GM13977 (cell line): ENCODE measurements around the gene ACD.

Experiments
- DNase-seq: peaks from one replicate; pipeline ENCODE4 v3.0.0; 2012; ENCODE audit warnings: low spot score
- CTCF ChIP-seq: IDR thresholded peaks from 2 replicates; pipeline ENCODE4 v1.5.1; 2012; ENCODE audit warnings: mild to moderate bottlenecking, control low read depth; ENCODE audit not compliant: insufficient read depth; ENCODE audit errors: extremely low read depth, missing control alignments
- in situ Hi-C: fragments of 300-500 bp; cut with MboI; formaldehyde crosslinking; loops from one replicate; pipeline ENCODE4 v1.12.0; 2022; ENCODE audit warnings: low sequenced_read_pairs, low pct_unique_long_range_greater_than_20kb, mixed read lengths, inconsistent platforms; ENCODE audit not compliant: unreplicated experiment

ACD gene

GRCh38 chr16:67659675-67660563, at the start of gene ACD:
Gene ACD (minus strand): TSS chr16:67660260. CDS start chr16:67660220, 40 bp downstream.
- TF ChIP-seq CTCF: no peak
- in situ Hi-C loops: loop anchor here (10.0 kb wide), 1 partner anchor 125 kb away; no protein-coding TSS in a partner anchor
- peak; percentile 100 for DNase-seq

DNA sequence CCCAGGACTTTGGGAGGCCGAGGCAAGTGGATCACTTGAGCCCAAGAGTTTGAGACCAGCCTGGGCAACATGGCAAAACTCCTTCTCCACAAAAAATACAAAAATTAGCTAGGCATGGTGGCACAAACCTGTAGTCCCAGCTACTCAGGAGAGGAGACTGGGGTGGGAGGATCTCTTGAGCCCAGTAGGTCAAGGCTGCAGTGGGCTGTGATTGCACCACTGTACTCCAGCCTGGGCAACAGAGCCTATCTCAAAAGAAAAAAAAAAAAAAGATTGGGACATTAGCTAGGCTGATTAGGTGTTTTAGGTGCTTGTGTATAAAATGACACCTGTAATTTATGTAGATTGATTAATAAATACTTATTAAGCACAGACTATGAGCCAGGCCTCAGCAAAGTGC, 49.0 kb upstream of the ACD start:
- in situ Hi-C loops: no loop called here
- no peak for TF ChIP-seq CTCF
- no peak for DNase-seq

DNA sequence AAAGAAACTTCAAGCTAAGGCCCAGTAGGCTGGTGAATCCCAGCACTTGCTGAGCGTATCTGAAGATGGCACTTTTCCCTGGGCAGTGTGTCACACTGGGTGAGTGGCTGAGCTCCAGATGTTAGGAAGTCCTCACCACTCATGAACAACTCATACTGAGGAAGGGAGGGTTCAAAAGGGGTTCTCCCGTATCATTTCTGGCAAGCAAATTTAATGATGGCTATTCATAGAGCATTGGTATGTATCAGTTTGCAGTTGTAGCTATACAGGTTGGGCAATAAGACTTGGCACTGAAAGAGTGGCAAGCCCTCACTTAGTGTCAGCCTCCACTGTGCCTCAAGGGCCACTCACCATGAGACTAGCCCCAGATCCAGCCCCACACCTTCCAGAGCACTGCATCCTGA, 48.3 kb upstream of the ACD start:
- no peak for DNase-seq
- in situ Hi-C loops: no loop called here
- TF ChIP-seq CTCF: no peak

DNA sequence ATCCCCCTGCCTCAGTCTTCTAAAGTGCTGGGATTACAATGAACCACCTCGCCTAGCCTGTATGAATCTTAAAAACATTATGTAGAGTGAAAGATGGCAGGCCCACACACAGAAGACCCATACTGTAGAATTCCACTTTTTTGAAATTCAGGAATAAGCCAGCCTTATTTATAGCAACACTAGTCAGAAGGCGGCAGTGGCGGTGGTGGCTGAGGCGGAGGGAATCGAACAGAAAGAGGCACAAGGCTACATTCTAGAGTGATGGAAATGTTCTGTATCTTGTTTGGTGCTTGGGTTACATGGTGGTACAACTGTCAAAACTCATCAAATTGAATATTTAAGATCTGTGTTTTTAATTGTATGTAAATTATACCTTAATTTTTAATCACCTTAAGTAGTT, 47.7 kb upstream of the ACD start:
- no peak for TF ChIP-seq CTCF
- DNase-seq: no peak
- in situ Hi-C loops: no loop called here

- TF ChIP-seq CTCF: no peak
- in situ Hi-C loops: no loop called here
Observed at GRCh38 chr16:67707210-67707609, 47.1 kb upstream of the ACD start.

DNA sequence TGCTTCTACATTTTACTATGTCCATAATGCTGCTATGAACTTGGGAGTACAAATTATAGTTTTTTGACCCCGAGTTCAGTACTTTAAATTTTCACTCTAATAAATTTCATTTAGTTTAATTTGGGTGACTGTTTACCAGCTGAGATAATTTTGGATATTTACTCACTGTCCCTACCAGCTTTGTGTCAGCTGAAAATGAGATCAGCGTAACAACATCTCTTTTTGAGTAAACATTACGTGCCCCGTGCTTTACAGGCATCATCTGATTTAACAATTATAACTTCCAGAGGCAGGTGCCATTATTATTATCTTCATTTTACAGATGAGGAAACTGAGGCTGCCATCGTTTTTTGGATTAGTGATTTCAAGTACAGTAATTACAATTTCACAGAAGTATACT, 44.0 kb upstream of the ACD start:
- no peak for DNase-seq
- in situ Hi-C loops: no loop called here
- TF ChIP-seq CTCF: no peak

More at GRCh38 chr16:67707210-67707609, 47.1 kb upstream of the ACD start:
- DNase-seq: no peak
